NOMO-1 treated with dmso at 0.1 percent for 144 hours (cell line): Measurements from ENCODE around the gene FRAT2.

ENCODE experiments used
- DNase-seq: peaks from one replicate; lab custom pipeline; 2025; ENCODE audit not compliant: unreplicated experiment; lab: John Stamatoyannopoulos, UW

Gene FRAT2

GRCh38 chr10:97334370-97335175, at the start of gene FRAT2:
Gene FRAT2, minus strand, starts transcription at chr10:97334729. Its CDS starts 157 bp downstream, at chr10:97334572.
- peak; percentile 86 for DNase-seq

GRCh38 chr10:97384156-97384555, 49.6 kb upstream of the FRAT2 start:
- no peak for DNase-seq

GRCh38 chr10:97383159-97383558, 48.6 kb upstream of the FRAT2 start:
- DNase-seq: no peak

GRCh38 chr10:97381626-97382025, 47.1 kb upstream of the FRAT2 start:
- DNase-seq: no peak

GRCh38 chr10:97380516-97380915, 46.0 kb upstream of the FRAT2 start:
- no peak for DNase-seq

GRCh38 chr10:97378933-97379921, 44.7 kb upstream of the FRAT2 start:
- no peak for DNase-seq

- peak; percentile 61 for DNase-seq
Measured at GRCh38 chr10:97376413-97376812, 41.9 kb upstream of the FRAT2 start.

GRCh38 chr10:97373456-97373855, 38.9 kb upstream of the FRAT2 start:
- no peak for DNase-seq

- DNase-seq: no peak
Measured at GRCh38 chr10:97372233-97372875, 37.8 kb upstream of the FRAT2 start.

GRCh38 chr10:97371696-97372095, 37.2 kb upstream of the FRAT2 start:
- DNase-seq: no peak

GRCh38 chr10:97367126-97367649, 32.7 kb upstream of the FRAT2 start:
- no peak for DNase-seq

- no peak for DNase-seq
Measured at GRCh38 chr10:97366572-97366971, 32.0 kb upstream of the FRAT2 start.

GRCh38 chr10:97365761-97366351, 31.3 kb upstream of the FRAT2 start:
- DNase-seq: peak; percentile 94

- DNase-seq: no peak
Measured at GRCh38 chr10:97363071-97363470, 28.5 kb upstream of the FRAT2 start.

GRCh38 chr10:97362310-97363033, 27.9 kb upstream of the FRAT2 start:
- DNase-seq: no peak

- DNase-seq: no peak
Measured at GRCh38 chr10:97361537-97361901, 27.0 kb upstream of the FRAT2 start.

GRCh38 chr10:97360705-97361536, 26.4 kb upstream of the FRAT2 start:
- no peak for DNase-seq

- no peak for DNase-seq
Measured at GRCh38 chr10:97358781-97359180, 24.3 kb upstream of the FRAT2 start.

- no peak for DNase-seq
Measured at GRCh38 chr10:97358349-97358748, 23.8 kb upstream of the FRAT2 start.
